Neutrophil (primary cell): Measurements from ENCODE around the gene MYO15B.

Experiments
- H3K27ac ChIP-seq: fragments of 200-600 bp; sonication (generic); 2 replicates; pipeline ENCODE4 v1.5.1; 2016; ENCODE audit warnings: mild to moderate bottlenecking, moderate library complexity
- H3K27me3 ChIP-seq: fragments of 200-600 bp; sonication (generic); 2 replicates; pipeline ENCODE4 v1.6.0; 2016; ENCODE audit warnings: mild to moderate bottlenecking
- H3K36me3 ChIP-seq: fragments of 200-600 bp; sonication (generic); 2 replicates; pipeline ENCODE4 v1.5.1; 2017
- H3K4me1 ChIP-seq, 2 experiments: fragments of 200-600 bp in 1 of 2; sonication (generic) in 1 of 2; 1 replicate in 1 of 2; 2 replicates in 1 of 2; pipeline versions ENCODE4 v1.5.1 to v1.6.1; 2013 to 2016; ENCODE audit warnings: low read depth in 1 of 2, low read length in 1 of 2, mild to moderate bottlenecking in 1 of 2, moderate library complexity in 1 of 2; ENCODE audit not compliant: control insufficient read depth in 1 of 2, insufficient read depth in 1 of 2
- H3K4me3 ChIP-seq, 2 experiments: fragments of 200-600 bp in 1 of 2; sonication (generic) in 1 of 2; 1 replicate in 1 of 2; 2 replicates in 1 of 2; pipeline ENCODE4 v1.5.1; 2013 to 2016; ENCODE audit warnings: low read depth in 1 of 2, low read length in 1 of 2, mild to moderate bottlenecking in 1 of 2, moderate library complexity in 1 of 2
- H3K9me3 ChIP-seq: fragments of 200-600 bp; sonication (generic); 2 replicates; pipeline ENCODE4 v1.5.1; 2016
- TF ChIP-seq, protein P1 (sequence below): fragments of 200-600 bp; sonication (generic); IDR thresholded peaks from 2 replicates; pipeline ENCODE4 v1.5.1; 2016; ENCODE audit warnings: antibody characterized with exemption

Gene MYO15B

DNA sequence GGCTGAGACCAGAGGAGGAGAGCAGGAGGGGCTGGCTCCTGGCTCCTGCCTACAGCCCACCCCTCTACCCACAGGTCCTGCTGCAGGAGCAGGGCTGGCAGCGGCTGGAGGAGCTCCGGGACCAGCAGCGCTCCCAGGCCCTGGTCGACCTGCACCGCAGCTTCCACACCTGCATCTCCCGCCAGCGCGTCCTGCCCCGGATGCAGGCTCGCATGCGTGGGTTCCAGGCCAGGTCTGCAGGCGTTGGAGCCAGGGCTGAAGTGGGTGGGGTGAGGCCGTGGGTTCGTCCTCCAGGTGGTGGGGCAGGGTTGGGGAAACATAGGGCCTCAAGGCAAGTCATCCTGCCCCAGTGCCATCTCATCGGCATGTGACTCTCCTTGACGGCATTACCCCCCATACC lies 18.2 kb downstream of the MYO15B start:
- H3K27me3 ChIP-seq: no peaks in the 10 kb centered on the region
- H3K4me3 ChIP-seq: no peak overlapping the region
- H3K27ac ChIP-seq: no peak overlapping the region
- H3K9me3 ChIP-seq: no peaks in the 10 kb centered on the region
- peaks cover 59% of the 10 kb centered on the region for H3K36me3 ChIP-seq
- no peaks in the 10 kb centered on the region for H3K4me1 ChIP-seq
- TF ChIP-seq, protein P1, sequence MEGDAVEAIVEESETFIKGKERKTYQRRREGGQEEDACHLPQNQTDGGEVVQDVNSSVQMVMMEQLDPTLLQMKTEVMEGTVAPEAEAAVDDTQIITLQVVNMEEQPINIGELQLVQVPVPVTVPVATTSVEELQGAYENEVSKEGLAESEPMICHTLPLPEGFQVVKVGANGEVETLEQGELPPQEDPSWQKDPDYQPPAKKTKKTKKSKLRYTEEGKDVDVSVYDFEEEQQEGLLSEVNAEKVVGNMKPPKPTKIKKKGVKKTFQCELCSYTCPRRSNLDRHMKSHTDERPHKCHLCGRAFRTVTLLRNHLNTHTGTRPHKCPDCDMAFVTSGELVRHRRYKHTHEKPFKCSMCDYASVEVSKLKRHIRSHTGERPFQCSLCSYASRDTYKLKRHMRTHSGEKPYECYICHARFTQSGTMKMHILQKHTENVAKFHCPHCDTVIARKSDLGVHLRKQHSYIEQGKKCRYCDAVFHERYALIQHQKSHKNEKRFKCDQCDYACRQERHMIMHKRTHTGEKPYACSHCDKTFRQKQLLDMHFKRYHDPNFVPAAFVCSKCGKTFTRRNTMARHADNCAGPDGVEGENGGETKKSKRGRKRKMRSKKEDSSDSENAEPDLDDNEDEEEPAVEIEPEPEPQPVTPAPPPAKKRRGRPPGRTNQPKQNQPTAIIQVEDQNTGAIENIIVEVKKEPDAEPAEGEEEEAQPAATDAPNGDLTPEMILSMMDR: no peak

DNA sequence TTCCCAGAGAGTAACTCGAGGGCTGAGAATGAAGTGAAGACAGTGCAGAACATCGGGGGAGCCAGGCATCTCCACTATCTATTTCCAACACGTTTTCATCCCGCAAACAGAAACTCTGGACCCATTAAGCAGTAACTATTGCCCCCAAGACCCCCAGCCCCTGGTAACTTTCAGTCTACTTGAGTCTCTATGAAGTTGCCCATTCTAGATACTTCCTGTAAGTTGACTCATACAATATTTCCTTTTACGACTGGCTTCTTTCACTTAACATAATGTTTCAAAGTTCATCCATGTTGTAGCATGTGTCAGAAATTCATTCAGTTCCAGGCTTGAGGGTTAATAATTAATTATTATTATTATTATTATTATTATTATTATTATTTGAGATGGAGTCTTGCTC lies 19.5 kb downstream of the MYO15B start:
- TF ChIP-seq, protein P1: no peak
- Histone ChIP-seq H3K4me3 (no peak overlapping the region), H3K4me1 (no peaks in the 10 kb centered on the region), H3K27me3 (no peaks in the 10 kb centered on the region), H3K36me3 (peaks cover 64% of the 10 kb centered on the region), H3K27ac (no peak overlapping the region), H3K9me3 (no peaks in the 10 kb centered on the region)

DNA sequence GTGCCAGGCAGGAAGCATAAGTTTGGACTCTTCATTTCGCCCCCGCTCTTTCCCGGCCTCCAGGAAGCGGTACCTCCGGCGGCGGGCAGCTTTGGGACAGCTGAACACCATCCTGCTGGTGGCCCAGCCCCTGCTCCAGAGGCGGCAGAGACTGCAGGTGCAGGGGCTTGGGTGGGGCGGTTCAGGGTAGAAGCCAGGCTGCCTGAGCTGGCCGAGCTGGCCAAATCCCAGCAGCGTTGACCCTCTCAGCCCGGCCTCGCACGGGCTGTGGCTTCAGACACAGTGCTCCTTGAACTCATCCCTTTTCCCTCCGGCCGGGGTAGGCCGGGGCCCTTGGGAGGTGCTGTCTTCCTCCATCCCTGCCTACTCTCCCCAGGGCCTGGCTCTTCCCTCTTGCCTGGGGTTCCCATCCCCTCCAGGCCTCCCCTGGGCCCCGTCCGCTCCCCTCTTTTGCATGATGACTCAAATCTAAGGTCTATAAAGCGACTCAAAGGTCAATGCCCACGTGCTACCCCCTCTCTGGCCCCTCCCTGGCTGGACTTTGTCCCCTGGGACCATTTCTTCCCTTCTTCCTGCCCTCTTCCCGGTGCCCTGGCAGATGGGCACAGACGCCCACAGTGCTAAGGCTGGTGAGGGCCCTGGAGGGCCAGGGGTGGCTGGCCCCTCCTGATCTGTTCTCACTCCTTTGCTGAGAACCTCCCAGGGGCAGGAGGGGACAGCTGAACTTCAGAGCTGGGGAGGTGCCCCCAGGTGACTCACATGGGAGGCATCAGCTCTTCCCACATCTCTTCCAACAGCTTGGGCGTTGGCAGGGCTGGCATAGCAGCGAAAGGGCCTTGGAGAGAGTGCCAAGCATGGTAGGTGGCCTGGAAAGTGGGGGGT lies 22.7 kb downstream of the MYO15B start:
- Histone ChIP-seq H3K4me3 (no peak overlapping the region), H3K27ac (no peak overlapping the region), H3K4me1 (no peaks in the 10 kb centered on the region), H3K36me3 (peaks cover 76% of the 10 kb centered on the region), H3K27me3 (no peaks in the 10 kb centered on the region), H3K9me3 (no peaks in the 10 kb centered on the region)
- TF ChIP-seq, protein P1: no peak

DNA sequence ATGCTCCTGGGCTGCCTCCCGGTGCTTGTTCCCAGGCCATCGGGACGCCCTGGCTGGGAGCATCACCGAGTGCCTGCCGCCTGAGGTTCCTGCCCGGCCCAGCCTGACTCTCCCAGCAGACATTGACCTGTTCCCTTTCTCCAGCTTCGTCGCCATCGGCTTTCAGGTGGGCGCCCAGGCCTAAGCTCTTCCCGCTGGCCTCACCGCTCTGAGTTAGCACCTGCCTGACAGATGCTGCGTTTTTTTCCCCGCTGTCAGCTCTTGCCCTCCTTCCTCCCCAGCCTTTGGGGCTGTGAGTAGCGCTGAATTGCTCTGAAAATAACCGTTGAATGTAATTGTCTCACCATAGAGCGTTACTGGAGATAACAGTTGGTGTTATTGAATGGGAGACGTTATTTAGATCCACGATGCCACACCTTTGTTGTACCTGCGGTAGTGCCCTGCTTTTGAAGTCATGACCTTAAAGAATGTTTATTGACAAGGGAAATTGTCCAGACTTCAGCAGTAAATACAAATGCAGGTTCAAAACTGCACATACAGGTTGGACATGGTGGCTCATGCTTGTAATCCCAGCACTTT lies 24.3 kb downstream of the MYO15B start:
- no peak overlapping the region for H3K27ac ChIP-seq
- peaks cover 86% of the 10 kb centered on the region for H3K36me3 ChIP-seq
- H3K4me1 ChIP-seq: no peaks in the 10 kb centered on the region
- no peaks in the 10 kb centered on the region for H3K9me3 ChIP-seq
- TF ChIP-seq, protein P1: no peak
- H3K4me3 ChIP-seq: no peak overlapping the region
- H3K27me3 ChIP-seq: no peaks in the 10 kb centered on the region

DNA sequence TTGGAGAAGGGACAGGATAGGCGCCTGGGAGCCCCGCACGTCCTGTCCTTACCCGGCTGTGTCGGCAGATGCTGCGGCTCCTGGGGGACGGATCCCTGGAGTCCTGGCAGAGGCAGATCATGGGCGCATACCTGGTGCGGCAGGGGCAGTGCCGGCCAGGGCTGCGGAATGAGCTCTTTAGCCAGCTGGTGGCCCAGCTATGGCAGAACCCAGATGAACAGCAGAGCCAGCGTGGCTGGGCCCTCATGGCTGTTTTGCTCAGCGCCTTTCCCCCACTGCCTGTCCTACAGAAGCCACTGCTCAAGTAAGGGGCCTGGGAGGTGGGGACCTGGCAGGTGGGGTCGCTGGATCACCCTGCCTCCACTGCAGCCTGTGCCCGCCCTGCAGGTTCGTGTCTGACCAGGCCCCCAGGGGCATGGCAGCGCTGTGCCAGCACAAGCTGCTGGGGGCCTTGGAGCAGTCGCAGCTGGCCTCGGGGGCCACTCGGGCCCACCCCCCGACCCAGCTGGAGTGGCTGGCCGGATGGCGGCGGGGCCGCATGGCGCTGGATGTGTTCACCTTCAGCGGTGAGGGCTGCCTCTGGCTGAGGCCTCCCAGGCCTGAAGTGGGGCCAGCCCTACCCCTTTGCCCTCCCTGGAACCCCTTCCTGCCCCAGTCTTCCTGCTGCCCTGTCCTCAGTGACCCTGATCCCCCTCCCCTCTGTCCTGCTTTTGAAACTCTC lies 25.5 kb downstream of the MYO15B start:
- no peak overlapping the region for H3K27ac ChIP-seq
- H3K27me3 ChIP-seq: no peaks in the 10 kb centered on the region
- TF ChIP-seq, protein P1: no peak
- H3K36me3 ChIP-seq: peaks cover 86% of the 10 kb centered on the region
- H3K4me3 ChIP-seq: no peak overlapping the region
- H3K9me3 ChIP-seq: no peaks in the 10 kb centered on the region
- no peaks in the 10 kb centered on the region for H3K4me1 ChIP-seq
